ENCODE measurements around the gene CAPNS2.

DNA sequence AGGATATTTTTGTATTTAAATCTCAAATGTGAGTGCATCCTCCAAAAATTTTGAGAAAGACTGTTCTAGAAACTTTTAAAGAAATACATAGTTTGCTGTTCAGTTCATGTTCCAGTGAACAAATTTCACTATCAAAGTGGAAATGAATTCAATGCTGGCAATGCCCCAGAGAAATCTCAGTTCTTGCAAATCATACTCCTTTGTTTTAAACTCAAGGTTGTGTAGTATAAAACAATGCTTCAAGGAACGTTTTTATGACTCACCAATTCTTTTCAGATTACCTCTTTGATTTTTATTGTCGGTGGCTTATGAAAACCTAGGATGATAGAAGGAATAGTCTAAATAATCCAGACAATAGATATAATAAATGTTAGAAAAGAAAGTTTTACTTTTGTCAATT, 40.0 kb upstream of the CAPNS2 start:
- TF ChIP-seq, protein P1, sequence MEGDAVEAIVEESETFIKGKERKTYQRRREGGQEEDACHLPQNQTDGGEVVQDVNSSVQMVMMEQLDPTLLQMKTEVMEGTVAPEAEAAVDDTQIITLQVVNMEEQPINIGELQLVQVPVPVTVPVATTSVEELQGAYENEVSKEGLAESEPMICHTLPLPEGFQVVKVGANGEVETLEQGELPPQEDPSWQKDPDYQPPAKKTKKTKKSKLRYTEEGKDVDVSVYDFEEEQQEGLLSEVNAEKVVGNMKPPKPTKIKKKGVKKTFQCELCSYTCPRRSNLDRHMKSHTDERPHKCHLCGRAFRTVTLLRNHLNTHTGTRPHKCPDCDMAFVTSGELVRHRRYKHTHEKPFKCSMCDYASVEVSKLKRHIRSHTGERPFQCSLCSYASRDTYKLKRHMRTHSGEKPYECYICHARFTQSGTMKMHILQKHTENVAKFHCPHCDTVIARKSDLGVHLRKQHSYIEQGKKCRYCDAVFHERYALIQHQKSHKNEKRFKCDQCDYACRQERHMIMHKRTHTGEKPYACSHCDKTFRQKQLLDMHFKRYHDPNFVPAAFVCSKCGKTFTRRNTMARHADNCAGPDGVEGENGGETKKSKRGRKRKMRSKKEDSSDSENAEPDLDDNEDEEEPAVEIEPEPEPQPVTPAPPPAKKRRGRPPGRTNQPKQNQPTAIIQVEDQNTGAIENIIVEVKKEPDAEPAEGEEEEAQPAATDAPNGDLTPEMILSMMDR (IDR thresholded peaks at IDR 0.05), result no peak
- no peak for TF ChIP-seq POLR2A (IDR thresholded peaks at IDR 0.05)
